ENCODE measurements around the gene TCP11. TPM values are rescaled to one million over a fixed set of nuclear protein-coding genes. Genes with fewer than 3 reads are reported as not detected.

Gene TCP11
- total and polyA plus RNA-seq, 2 donors (not counting 1 experiment from before 2014, with no cell fraction given): not detected

DNA sequence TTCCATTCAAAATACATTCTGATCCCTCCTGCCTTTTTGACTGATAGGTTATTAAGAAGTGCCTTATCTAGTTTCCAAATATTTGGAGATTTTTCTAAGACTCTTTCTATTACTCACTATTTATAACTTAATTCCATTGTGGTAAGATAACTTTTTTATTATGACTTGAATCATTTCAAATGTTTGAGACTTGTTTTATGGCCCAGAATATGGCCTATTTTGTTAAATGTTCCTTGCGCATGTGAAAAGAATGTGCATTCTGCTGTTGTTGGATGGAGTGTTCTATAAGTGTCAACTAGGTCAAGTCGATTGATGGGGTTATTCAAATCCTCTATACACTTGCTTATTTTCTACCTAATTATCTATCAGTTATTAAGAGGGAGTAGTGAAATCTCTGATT is 13.1 kb upstream of the TCP11 start:
- Histone ChIP-seq H3K27me3 (replicated peaks in 1 of 4; ENCODE audit: control extremely low read depth in 1 of 4, control insufficient read depth in 3 of 4, insufficient read depth in 4 of 4, low read length in 3 of 4) (peaks cover 0 to 5% (median 1%) of the 10 kb centered on the region in 4 experiments), H3K4me3 (ENCODE audit: control extremely low read depth in 1 of 5, extremely low read depth in 1 of 5, insufficient read depth in 1 of 5, low read depth in 2 of 5, low read length in 4 of 5) (no peak overlapping the region), H3K79me2 (ENCODE audit: control insufficient read depth, insufficient read depth, low read length) (no peaks in the 10 kb centered on the region), H4K20me1 (ENCODE audit: control insufficient read depth, insufficient read depth, low read length, poor library complexity, severe bottlenecking) (no peaks in the 10 kb centered on the region), H3K27ac (ENCODE audit: low read length in 2 of 2) (no peak overlapping the region), H2AFZ (ENCODE audit: insufficient read depth, low read depth, low read length, poor library complexity, severe bottlenecking) (no peak overlapping the region), H3K4me1 (ENCODE audit: control insufficient read depth in 2 of 2, insufficient read depth in 2 of 2, low read length in 2 of 2) (no peaks in the 10 kb centered on the region), H3K9me3 (ENCODE audit: control extremely low read depth in 1 of 3, control insufficient read depth in 2 of 3, insufficient read depth in 1 of 3, low read length in 2 of 3) (no peaks in the 10 kb centered on the region), H3K9ac (ENCODE audit: low read length) (no peak overlapping the region), H3K36me3 (replicated peaks in 1 of 2; ENCODE audit: control extremely low read depth in 1 of 2, control insufficient read depth in 1 of 2, extremely low read depth in 1 of 2, insufficient read depth in 2 of 2, low read length in 1 of 2) (no peaks in the 10 kb centered on the region), H3K4me2 (replicated peaks; ENCODE audit: low read depth, low read length, poor library complexity, severe bottlenecking) (no peak overlapping the region)
- Mint-ChIP-seq H3K4me1 (no peaks in the 10 kb centered on the region), H3K27ac (no peak overlapping the region), H3K27me3 (peaks cover 15% of the 10 kb centered on the region), H3K9me3 (ENCODE audit: insufficient read depth) (no peaks in the 10 kb centered on the region), H3K4me3 (no peak overlapping the region)
- DNase-seq: no peak
- ChIA-PET POLR2A (no interaction called here), CTCF (no interaction called here)
- intact Hi-C loops (cut with micrococcal nuclease): no loop called here
- WGBS (ENCODE audit: insufficient coverage): no CpG with 5 or more reads among the region's 2 CpGs
- ATAC-seq (ENCODE audit: low read depth): no peak
- no peak for TF ChIP-seq EZH2 (IDR thresholded peaks at IDR 0.05; ENCODE audit: borderline replicate concordance, insufficient read depth, low read depth, low read length, poor library complexity, severe bottlenecking)
- TF ChIP-seq, protein P1, sequence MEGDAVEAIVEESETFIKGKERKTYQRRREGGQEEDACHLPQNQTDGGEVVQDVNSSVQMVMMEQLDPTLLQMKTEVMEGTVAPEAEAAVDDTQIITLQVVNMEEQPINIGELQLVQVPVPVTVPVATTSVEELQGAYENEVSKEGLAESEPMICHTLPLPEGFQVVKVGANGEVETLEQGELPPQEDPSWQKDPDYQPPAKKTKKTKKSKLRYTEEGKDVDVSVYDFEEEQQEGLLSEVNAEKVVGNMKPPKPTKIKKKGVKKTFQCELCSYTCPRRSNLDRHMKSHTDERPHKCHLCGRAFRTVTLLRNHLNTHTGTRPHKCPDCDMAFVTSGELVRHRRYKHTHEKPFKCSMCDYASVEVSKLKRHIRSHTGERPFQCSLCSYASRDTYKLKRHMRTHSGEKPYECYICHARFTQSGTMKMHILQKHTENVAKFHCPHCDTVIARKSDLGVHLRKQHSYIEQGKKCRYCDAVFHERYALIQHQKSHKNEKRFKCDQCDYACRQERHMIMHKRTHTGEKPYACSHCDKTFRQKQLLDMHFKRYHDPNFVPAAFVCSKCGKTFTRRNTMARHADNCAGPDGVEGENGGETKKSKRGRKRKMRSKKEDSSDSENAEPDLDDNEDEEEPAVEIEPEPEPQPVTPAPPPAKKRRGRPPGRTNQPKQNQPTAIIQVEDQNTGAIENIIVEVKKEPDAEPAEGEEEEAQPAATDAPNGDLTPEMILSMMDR (IDR thresholded peaks at IDR 0.05): no peak

DNA sequence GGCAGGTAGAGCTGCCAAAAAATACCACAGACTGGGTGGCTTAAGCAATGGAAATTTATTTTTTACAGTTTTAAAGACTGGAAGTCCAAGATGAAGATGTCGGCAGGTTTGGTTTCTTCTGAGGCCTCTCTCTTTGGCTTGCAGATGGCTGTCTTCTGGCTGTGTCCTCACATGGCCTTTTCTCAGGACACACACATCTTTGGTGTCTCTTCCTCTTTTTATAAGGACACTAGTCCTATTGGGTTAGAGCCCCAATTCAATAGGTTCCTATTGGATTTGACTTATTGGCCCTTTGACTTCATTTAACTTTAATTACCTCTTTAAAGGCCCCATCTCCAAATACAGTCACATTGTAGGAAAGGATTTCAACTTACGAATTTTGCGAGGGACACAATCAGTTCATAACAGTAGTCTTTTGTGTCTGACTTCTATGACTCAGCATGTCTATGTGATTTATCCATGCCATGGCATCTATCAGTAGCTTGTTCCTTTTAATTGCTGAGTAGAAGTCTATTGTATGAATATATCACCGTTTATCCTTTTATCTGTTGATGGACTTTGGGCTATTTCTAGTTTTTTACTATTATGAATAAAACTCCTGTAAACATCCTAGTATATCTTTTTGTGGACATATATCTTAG is 11.0 kb upstream of the TCP11 start:
- no peaks in the 10 kb centered on the region for H4K20me1 ChIP-seq (ENCODE audit: control insufficient read depth, insufficient read depth, low read length, poor library complexity, severe bottlenecking)
- H3K4me2 ChIP-seq (replicated peaks; ENCODE audit: low read depth, low read length, poor library complexity, severe bottlenecking): no peak overlapping the region
- Mint-ChIP-seq H3K4me3 (no peak overlapping the region), H3K9me3 (ENCODE audit: insufficient read depth) (no peaks in the 10 kb centered on the region), H3K27me3 (peaks cover 13% of the 10 kb centered on the region), H3K4me1 (no peaks in the 10 kb centered on the region), H3K27ac (no peak overlapping the region)
- no peak overlapping the region for H3K9ac ChIP-seq (ENCODE audit: low read length)
- ChIA-PET POLR2A (no interaction called here), CTCF (no interaction called here)
- ATAC-seq (ENCODE audit: low read depth) (no peak), DNase-seq (no peak)
- H3K9me3 ChIP-seq (ENCODE audit: control extremely low read depth in 1 of 3, control insufficient read depth in 2 of 3, insufficient read depth in 1 of 3, low read length in 2 of 3): no peaks in the 10 kb centered on the region
- no peaks in the 10 kb centered on the region for H3K4me1 ChIP-seq (ENCODE audit: control insufficient read depth in 2 of 2, insufficient read depth in 2 of 2, low read length in 2 of 2)
- no peak overlapping the region for H2AFZ ChIP-seq (ENCODE audit: insufficient read depth, low read depth, low read length, poor library complexity, severe bottlenecking)
- H3K4me3 ChIP-seq (ENCODE audit: control extremely low read depth in 1 of 5, extremely low read depth in 1 of 5, insufficient read depth in 1 of 5, low read depth in 2 of 5, low read length in 4 of 5): no peak overlapping the region
- WGBS (ENCODE audit: insufficient coverage): 94% methylated on average over 3 of the region's 4 CpGs
- H3K36me3 ChIP-seq (replicated peaks in 1 of 2; ENCODE audit: control extremely low read depth in 1 of 2, control insufficient read depth in 1 of 2, extremely low read depth in 1 of 2, insufficient read depth in 2 of 2, low read length in 1 of 2): no peaks in the 10 kb centered on the region
- TF ChIP-seq, protein P1 (IDR thresholded peaks at IDR 0.05): no peak
- TF ChIP-seq EZH2 (IDR thresholded peaks at IDR 0.05; ENCODE audit: borderline replicate concordance, insufficient read depth, low read depth, low read length, poor library complexity, severe bottlenecking): no peak
- no peak overlapping the region for H3K27ac ChIP-seq (ENCODE audit: low read length in 2 of 2)
- H3K79me2 ChIP-seq (ENCODE audit: control insufficient read depth, insufficient read depth, low read length): no peaks in the 10 kb centered on the region
- H3K27me3 ChIP-seq (replicated peaks in 1 of 4; ENCODE audit: control extremely low read depth in 1 of 4, control insufficient read depth in 3 of 4, insufficient read depth in 4 of 4, low read length in 3 of 4): peaks cover 0 to 3% (median 0%) of the 10 kb centered on the region in 4 experiments
- intact Hi-C loops (cut with micrococcal nuclease): no loop called here

Data from B cell (primary cell).